HEK293 (cell line): ENCODE data around the gene SLC9A5.

Experiments used
- GLI4 ChIP-seq: fragments of 450-650 bp; formaldehyde crosslinking; IDR thresholded peaks from 2 replicates; pipeline ENCODE4 v1.5.1; 2016; ENCODE audit warnings: missing biosample characterization, missing genetic modification characterization
- GLIS2 ChIP-seq: fragments of 450-650 bp; formaldehyde crosslinking; IDR thresholded peaks from 2 replicates; pipeline ENCODE4 v1.5.1; 2016; ENCODE audit warnings: missing biosample characterization, missing genetic modification characterization
- HOXC10 ChIP-seq: sonication (generic); formaldehyde crosslinking; IDR thresholded peaks from 2 replicates; pipeline ENCODE4 v1.8.1; 2023; ENCODE audit warnings: mild to moderate bottlenecking, missing genetic modification reagents
- MEIS1 ChIP-seq: sonication (generic); formaldehyde crosslinking; IDR thresholded peaks from 2 replicates; pipeline ENCODE4 v1.8.1; 2022; ENCODE audit warnings: missing genetic modification reagents, mild to moderate bottlenecking, borderline replicate concordance
- MZF1 ChIP-seq: fragments of 450-650 bp; formaldehyde crosslinking; IDR thresholded peaks from 2 replicates; pipeline ENCODE4 v1.5.1; 2017; ENCODE audit warnings: missing biosample characterization, missing genetic modification characterization, borderline replicate concordance
- ZBTB7A ChIP-seq: fragments of 450-650 bp; formaldehyde crosslinking; IDR thresholded peaks from 2 replicates; pipeline ENCODE4 v1.5.1; 2016; ENCODE audit warnings: low read depth, missing biosample characterization, missing genetic modification characterization
- ZNF16 ChIP-seq: fragments of 450-650 bp; formaldehyde crosslinking; IDR thresholded peaks from 2 replicates; pipeline ENCODE4 v1.5.1; 2016; ENCODE audit warnings: low read depth, missing biosample characterization, missing genetic modification characterization
- ZNF335 ChIP-seq: fragments of 450-650 bp; formaldehyde crosslinking; conservative IDR thresholded peaks from 2 replicates; pipeline ENCODE4 v1.5.1; 2016; ENCODE audit warnings: missing biosample characterization, missing genetic modification characterization
- ZNF394 ChIP-seq: fragments of 450-650 bp; formaldehyde crosslinking; IDR thresholded peaks from 2 replicates; pipeline ENCODE4 v1.5.1; 2016; ENCODE audit warnings: missing biosample characterization, missing genetic modification characterization, mild to moderate bottlenecking, moderate library complexity, borderline replicate concordance
- ZNF610 ChIP-seq: fragments of 450-650 bp; formaldehyde crosslinking; IDR thresholded peaks from 2 replicates; pipeline ENCODE4 v1.5.1; 2016; ENCODE audit warnings: missing biosample characterization, missing genetic modification characterization, borderline replicate concordance
- ZNF654 ChIP-seq: fragments of 450-650 bp; formaldehyde crosslinking; IDR thresholded peaks from 2 replicates; pipeline ENCODE4 v1.5.1; 2016; ENCODE audit warnings: low read depth, missing biosample characterization, missing genetic modification characterization
- ZNF660 ChIP-seq: fragments of 450-650 bp; IDR thresholded peaks from 2 replicates; pipeline ENCODE4 v1.5.1; 2018; ENCODE audit warnings: missing biosample characterization, mild to moderate bottlenecking, missing genetic modification characterization
- ZNF701 ChIP-seq: fragments of 450-650 bp; formaldehyde crosslinking; IDR thresholded peaks from 2 replicates; pipeline ENCODE4 v1.5.1; 2016; ENCODE audit warnings: missing biosample characterization, missing genetic modification characterization
- ZNF777 ChIP-seq: fragments of 450-650 bp; formaldehyde crosslinking; IDR thresholded peaks from 2 replicates; pipeline ENCODE4 v1.5.1; 2017; ENCODE audit warnings: missing biosample characterization, missing genetic modification characterization, borderline replicate concordance
- ZSCAN23 ChIP-seq: fragments of 450-650 bp; formaldehyde crosslinking; IDR thresholded peaks from 2 replicates; pipeline ENCODE4 v1.5.1; 2016; ENCODE audit warnings: missing biosample characterization, missing genetic modification characterization
- TF ChIP-seq, protein P1 (sequence below): fragments of 450-650 bp; formaldehyde crosslinking; IDR thresholded peaks from 2 replicates; pipeline ENCODE4 v1.5.1; 2017; ENCODE audit warnings: missing biosample characterization, missing genetic modification characterization
- TF ChIP-seq, protein P2 (sequence below): fragments of 450-650 bp; formaldehyde crosslinking; IDR thresholded peaks from 2 replicates; pipeline ENCODE4; 2016; ENCODE audit warnings: missing biosample characterization, missing genetic modification characterization
- TF ChIP-seq, protein P3 (sequence below): IDR thresholded peaks from 2 replicates; pipeline ENCODE4 v1.6.1; 2011; ENCODE audit warnings: mild to moderate bottlenecking, low read depth, low read length, borderline replicate concordance
- TF ChIP-seq, protein P4 (sequence below): fragments of 450-650 bp; formaldehyde crosslinking; conservative IDR thresholded peaks from 2 replicates; pipeline ENCODE4 v1.5.1; 2016; ENCODE audit warnings: low read depth, missing biosample characterization, missing genetic modification characterization
- TF ChIP-seq, protein P5 (sequence below): fragments of 450-650 bp; formaldehyde crosslinking; IDR thresholded peaks from 2 replicates; pipeline ENCODE4 v1.5.1; 2017; ENCODE audit warnings: missing biosample characterization, missing genetic modification characterization
- TF ChIP-seq, protein P6 (sequence below): fragments of 450-650 bp; formaldehyde crosslinking; IDR thresholded peaks from 2 replicates; pipeline ENCODE4 v1.5.1; 2016; ENCODE audit warnings: missing biosample characterization, missing genetic modification characterization, borderline replicate concordance
- TF ChIP-seq, protein P7 (sequence below): fragments of 450-650 bp; formaldehyde crosslinking; IDR thresholded peaks from 2 replicates; pipeline ENCODE4 v1.5.1; 2016; ENCODE audit warnings: missing biosample characterization, missing genetic modification characterization, low read depth

The SLC9A5 gene

DNA sequence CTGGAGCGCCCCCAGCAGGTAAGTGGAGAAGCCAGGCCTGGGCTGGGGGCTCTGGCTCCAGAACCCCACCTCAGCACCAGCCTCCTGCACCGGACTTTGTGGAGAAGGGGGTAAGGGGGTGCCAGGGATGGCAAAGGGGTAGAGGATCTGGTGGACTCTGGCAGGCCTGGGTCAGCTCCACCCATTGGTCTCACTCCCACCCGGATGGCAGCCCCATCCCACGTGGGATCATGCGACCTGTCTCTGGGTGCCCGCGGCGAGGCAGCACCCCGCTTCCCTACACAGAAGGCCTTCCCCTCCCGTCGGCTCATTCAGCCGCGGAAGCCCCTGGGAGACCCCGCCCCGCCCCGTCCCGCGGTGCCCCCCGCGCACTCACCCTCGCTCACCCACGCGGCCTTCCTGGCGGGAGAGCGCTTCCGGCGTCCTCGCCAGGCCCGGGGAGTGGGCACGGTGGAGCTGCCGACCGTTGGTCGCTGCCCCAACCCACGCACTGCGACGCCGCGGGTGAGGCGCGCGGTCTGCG, 30.1 kb downstream of the SLC9A5 start (continued):
- TF ChIP-seq ZSCAN23 (tag by site-specific recombination) (no peak), HOXC10 (CRISPR knock-in tag) (no peak), ZNF610 (tag by site-specific recombination) (no peak), ZNF335 (tag by site-specific recombination) (0 out of 2 replicates have a peak, but pooled peaks have one; percentile 42), ZBTB7A (tag by site-specific recombination) (no peak), ZNF660 (0 out of 2 replicates have a peak, but pooled peaks have one; percentile 15), ZNF16 (no peak), MZF1 (tag by site-specific recombination) (no peak), MEIS1 (CRISPR knock-in tag) (no peak), GLI4 (tag by site-specific recombination) (no peak), GLIS2 (tag by site-specific recombination) (peak; percentile 84), ZNF394 (tag by site-specific recombination) (no peak), ZNF701 (tag by site-specific recombination) (no peak), ZNF777 (tag by site-specific recombination) (no peak; the same call in 1 of the 2 replicates), ZNF654 (tag by site-specific recombination) (peak; percentile 31)
- TF ChIP-seq, protein P1, sequence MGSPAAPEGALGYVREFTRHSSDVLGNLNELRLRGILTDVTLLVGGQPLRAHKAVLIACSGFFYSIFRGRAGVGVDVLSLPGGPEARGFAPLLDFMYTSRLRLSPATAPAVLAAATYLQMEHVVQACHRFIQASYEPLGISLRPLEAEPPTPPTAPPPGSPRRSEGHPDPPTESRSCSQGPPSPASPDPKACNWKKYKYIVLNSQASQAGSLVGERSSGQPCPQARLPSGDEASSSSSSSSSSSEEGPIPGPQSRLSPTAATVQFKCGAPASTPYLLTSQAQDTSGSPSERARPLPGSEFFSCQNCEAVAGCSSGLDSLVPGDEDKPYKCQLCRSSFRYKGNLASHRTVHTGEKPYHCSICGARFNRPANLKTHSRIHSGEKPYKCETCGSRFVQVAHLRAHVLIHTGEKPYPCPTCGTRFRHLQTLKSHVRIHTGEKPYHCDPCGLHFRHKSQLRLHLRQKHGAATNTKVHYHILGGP (tag by site-specific recombination) = no peak
- TF ChIP-seq, protein P2, sequence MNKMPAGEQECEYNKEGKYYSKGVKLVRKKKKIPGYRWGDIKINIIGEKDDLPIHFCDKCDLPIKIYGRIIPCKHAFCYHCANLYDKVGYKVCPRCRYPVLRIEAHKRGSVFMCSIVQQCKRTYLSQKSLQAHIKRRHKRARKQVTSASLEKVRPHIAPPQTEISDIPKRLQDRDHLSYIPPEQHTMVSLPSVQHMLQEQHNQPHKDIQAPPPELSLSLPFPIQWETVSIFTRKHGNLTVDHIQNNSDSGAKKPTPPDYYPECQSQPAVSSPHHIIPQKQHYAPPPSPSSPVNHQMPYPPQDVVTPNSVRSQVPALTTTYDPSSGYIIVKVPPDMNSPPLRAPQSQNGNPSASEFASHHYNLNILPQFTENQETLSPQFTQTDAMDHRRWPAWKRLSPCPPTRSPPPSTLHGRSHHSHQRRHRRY (tag by site-specific recombination) = no peak
- TF ChIP-seq, protein P3, sequence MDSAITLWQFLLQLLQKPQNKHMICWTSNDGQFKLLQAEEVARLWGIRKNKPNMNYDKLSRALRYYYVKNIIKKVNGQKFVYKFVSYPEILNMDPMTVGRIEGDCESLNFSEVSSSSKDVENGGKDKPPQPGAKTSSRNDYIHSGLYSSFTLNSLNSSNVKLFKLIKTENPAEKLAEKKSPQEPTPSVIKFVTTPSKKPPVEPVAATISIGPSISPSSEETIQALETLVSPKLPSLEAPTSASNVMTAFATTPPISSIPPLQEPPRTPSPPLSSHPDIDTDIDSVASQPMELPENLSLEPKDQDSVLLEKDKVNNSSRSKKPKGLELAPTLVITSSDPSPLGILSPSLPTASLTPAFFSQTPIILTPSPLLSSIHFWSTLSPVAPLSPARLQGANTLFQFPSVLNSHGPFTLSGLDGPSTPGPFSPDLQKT = no peak
- TF ChIP-seq, protein P4, sequence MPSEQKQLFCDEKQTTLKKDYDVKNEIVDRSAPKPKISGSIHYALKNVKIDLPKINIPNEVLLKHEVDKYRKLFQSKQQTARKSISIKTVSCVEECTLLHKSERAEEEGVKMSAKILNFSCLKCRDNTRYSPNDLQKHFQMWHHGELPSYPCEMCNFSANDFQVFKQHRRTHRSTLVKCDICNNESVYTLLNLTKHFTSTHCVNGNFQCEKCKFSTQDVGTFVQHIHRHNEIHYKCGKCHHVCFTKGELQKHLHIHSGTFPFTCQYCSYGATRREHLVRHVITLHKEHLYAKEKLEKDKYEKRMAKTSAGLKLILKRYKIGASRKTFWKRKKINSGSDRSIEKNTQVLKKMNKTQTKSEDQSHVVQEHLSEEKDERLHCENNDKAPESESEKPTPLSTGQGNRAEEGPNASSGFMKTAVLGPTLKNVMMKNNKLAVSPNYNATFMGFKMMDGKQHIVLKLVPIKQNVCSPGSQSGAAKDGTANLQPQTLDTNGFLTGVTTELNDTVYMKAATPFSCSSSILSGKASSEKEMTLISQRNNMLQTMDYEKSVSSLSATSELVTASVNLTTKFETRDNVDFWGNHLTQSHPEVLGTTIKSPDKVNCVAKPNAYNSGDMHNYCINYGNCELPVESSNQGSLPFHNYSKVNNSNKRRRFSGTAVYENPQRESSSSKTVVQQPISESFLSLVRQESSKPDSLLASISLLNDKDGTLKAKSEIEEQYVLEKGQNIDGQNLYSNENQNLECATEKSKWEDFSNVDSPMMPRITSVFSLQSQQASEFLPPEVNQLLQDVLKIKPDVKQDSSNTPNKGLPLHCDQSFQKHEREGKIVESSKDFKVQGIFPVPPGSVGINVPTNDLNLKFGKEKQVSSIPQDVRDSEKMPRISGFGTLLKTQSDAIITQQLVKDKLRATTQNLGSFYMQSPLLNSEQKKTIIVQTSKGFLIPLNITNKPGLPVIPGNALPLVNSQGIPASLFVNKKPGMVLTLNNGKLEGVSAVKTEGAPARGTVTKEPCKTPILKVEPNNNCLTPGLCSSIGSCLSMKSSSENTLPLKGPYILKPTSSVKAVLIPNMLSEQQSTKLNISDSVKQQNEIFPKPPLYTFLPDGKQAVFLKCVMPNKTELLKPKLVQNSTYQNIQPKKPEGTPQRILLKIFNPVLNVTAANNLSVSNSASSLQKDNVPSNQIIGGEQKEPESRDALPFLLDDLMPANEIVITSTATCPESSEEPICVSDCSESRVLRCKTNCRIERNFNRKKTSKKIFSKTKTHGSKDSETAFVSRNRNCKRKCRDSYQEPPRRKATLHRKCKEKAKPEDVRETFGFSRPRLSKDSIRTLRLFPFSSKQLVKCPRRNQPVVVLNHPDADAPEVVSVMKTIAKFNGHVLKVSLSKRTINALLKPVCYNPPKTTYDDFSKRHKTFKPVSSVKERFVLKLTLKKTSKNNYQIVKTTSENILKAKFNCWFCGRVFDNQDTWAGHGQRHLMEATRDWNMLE (tag by site-specific recombination) = no peak
- TF ChIP-seq, protein P5, sequence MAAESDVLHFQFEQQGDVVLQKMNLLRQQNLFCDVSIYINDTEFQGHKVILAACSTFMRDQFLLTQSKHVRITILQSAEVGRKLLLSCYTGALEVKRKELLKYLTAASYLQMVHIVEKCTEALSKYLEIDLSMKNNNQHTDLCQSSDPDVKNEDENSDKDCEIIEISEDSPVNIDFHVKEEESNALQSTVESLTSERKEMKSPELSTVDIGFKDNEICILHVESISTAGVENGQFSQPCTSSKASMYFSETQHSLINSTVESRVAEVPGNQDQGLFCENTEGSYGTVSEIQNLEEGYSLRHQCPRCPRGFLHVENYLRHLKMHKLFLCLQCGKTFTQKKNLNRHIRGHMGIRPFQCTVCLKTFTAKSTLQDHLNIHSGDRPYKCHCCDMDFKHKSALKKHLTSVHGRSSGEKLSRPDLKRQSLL (tag by site-specific recombination) = peak; percentile 36; the same call in 1 of the 2 replicates
- TF ChIP-seq, protein P6, sequence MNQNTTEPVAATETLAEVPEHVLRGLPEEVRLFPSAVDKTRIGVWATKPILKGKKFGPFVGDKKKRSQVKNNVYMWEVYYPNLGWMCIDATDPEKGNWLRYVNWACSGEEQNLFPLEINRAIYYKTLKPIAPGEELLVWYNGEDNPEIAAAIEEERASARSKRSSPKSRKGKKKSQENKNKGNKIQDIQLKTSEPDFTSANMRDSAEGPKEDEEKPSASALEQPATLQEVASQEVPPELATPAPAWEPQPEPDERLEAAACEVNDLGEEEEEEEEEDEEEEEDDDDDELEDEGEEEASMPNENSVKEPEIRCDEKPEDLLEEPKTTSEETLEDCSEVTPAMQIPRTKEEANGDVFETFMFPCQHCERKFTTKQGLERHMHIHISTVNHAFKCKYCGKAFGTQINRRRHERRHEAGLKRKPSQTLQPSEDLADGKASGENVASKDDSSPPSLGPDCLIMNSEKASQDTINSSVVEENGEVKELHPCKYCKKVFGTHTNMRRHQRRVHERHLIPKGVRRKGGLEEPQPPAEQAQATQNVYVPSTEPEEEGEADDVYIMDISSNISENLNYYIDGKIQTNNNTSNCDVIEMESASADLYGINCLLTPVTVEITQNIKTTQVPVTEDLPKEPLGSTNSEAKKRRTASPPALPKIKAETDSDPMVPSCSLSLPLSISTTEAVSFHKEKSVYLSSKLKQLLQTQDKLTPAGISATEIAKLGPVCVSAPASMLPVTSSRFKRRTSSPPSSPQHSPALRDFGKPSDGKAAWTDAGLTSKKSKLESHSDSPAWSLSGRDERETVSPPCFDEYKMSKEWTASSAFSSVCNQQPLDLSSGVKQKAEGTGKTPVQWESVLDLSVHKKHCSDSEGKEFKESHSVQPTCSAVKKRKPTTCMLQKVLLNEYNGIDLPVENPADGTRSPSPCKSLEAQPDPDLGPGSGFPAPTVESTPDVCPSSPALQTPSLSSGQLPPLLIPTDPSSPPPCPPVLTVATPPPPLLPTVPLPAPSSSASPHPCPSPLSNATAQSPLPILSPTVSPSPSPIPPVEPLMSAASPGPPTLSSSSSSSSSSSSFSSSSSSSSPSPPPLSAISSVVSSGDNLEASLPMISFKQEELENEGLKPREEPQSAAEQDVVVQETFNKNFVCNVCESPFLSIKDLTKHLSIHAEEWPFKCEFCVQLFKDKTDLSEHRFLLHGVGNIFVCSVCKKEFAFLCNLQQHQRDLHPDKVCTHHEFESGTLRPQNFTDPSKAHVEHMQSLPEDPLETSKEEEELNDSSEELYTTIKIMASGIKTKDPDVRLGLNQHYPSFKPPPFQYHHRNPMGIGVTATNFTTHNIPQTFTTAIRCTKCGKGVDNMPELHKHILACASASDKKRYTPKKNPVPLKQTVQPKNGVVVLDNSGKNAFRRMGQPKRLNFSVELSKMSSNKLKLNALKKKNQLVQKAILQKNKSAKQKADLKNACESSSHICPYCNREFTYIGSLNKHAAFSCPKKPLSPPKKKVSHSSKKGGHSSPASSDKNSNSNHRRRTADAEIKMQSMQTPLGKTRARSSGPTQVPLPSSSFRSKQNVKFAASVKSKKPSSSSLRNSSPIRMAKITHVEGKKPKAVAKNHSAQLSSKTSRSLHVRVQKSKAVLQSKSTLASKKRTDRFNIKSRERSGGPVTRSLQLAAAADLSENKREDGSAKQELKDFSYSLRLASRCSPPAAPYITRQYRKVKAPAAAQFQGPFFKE = 0 out of 2 replicates have a peak, but pooled peaks have one; percentile 54
- TF ChIP-seq, protein P7, sequence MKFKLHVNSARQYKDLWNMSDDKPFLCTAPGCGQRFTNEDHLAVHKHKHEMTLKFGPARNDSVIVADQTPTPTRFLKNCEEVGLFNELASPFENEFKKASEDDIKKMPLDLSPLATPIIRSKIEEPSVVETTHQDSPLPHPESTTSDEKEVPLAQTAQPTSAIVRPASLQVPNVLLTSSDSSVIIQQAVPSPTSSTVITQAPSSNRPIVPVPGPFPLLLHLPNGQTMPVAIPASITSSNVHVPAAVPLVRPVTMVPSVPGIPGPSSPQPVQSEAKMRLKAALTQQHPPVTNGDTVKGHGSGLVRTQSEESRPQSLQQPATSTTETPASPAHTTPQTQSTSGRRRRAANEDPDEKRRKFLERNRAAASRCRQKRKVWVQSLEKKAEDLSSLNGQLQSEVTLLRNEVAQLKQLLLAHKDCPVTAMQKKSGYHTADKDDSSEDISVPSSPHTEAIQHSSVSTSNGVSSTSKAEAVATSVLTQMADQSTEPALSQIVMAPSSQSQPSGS (tag by site-specific recombination) = no peak
